Fibroblast of skin of back (primary cell): ENCODE measurements around the gene DIMT1.
A peak's percentile ranks its signal among the peaks of the same experiment; 100 is the strongest.

Experiments used
- DNase-seq: peaks from one replicate; pipeline ENCODE4 v3.0.0-alpha.2; 2013

Gene DIMT1

GRCh38 chr5:62369039-62369438 is 34.7 kb downstream of the DIMT1 start:
- DNase-seq = no peak

DNA sequence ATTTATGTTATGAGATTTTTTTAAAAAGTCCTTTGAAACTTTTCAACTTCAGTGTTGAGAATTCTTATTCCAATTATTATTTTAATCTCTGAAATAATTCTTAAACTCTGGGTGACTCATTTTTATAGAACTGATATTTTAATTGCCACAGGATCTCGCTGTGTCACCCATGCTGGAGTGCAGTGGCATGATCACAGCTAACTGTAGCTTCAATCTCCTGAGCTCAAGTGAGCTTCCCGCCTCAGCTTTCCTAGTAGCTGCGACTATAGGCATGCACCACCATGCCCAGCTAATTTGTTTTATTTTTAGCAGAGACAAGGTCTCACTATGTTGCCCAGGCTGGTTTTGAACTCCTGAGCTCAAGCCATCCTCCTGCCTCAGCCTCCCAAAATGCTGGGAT is 41.0 kb downstream of the DIMT1 start:
- DNase-seq = no peak

DNA sequence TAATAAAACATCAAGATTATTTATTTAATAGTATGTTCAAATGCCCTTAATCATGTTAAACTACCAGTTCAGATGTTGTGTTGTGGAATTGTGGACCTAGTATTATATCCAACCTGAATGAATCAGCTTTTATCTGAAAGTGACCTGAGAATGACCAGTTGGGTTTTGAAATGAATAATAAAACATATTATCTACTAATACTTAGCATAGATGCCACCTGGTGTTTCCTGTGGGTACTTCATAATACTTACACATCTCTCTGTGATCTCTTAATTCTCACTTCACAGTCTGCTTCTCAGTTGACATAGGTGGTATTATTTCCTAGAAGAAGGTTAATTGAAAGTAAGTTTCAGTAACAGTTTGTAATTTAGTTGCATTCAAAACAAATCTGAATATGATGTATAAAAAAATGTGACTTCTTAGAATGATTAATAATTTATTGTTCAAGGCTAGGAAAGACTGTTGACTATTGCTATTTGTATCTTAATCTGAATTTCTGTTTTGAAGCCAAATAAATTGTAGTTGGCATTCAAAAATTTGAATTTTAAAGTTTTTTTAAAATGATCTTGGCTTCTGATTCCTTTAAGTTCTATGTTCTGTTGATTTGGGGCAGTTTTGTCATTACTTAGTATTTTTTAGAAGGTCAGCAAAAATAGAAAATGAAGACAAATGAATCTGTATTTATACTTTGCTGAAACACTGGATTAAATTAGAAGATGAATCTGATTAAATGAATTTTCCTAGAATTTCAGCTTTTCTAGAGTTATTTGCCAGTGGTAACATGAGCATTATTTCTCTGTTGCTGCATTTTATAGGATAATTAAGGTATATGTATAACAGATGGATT is 49.5 kb downstream of the DIMT1 start:
- peak; percentile 43 for DNase-seq

- no peak for DNase-seq
Measured at GRCh38 chr5:62348723-62349481, 54.8 kb downstream of the DIMT1 start.

DNA sequence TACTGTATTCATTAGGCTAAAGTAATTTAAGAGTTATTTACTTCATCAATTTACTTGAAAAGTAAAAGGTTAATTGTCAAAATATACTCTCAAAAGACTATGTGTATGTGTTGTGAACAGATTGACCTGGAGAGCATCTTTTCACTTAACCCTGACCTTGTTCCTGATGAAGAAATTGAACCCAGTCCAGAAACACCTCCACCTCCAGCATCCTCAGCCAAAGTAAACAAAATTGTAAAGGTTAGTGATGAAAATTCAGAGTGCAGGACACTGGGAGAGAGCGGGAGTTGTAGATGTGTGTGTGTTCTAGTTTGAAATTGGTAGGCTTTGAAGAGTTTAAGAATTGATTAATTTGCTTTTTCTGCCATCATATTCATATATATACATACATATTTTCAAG is 55.8 kb downstream of the DIMT1 start:
- no peak for DNase-seq

DNA sequence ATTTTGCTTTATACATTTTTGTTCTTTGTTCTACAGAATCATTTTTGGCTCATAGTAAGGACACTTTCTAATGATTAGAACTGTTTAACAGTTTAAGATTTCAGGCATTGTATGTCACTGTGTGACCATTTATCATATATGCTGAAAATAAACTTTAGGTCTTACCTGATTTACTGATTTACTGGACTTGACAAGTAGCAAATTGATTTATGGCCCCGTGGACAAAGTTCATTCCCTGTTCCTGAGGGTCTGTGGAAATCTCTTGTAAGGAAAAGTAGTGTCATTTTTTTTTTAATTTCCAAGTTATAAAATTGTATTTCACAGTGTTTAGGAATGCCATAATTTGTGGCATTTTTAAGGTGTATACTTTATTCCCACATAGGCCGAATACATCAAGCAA is 57.0 kb downstream of the DIMT1 start:
- DNase-seq = no peak

- no peak for DNase-seq
Measured at GRCh38 chr5:62343428-62343827, 60.3 kb downstream of the DIMT1 start.

DNA sequence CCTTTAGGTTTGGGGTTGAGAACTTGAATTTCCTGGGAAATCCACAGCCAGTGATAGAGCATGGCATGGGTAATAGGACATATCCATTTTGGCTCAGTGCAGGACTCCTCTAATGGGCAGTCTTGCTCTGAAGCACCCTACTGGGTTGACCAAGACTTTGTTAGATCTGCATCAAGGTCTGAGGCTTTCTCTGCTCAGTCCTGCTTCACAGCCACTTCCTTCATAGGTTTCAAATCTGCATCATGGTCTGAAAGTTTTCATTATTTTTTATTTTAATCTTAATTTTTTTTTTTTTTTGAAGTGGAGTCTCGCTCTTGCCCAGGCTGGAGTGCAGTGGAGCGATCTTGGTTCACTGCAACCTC is 61.2 kb downstream of the DIMT1 start:
- no peak for DNase-seq

- DNase-seq = no peak
Measured at GRCh38 chr5:62341783-62342475, 61.8 kb downstream of the DIMT1 start.

DNA sequence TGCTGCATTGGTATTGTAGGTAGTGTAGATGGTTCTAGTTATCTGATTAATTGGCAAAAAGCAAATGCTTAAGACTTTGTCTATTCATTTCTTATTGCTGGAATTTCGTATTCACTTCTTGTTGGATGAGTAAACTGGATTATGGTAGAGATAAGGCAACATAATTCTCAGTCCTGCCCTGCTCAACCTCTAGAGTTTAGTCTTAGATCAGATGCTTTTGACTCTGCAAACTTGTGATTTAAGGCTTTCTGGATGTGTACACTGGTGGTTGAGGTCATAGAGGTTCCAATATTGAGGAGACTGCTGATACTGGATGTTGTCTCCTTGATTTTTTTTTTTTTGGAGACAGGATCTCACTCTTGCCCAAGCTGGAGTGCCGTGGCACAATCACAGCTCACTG is 62.7 kb downstream of the DIMT1 start:
- no peak for DNase-seq

- no peak for DNase-seq
Measured at GRCh38 chr5:62340392-62340791, 63.3 kb downstream of the DIMT1 start.
